ENCODE results near the gene SARS1. TPM values are rescaled to one million over a fixed set of nuclear protein-coding genes. Genes with fewer than 3 reads are reported as not detected.

The SARS1 gene
- total and polyA plus RNA-seq, 4 donors: 118 to 212 (median 147) TPM

GRCh38 chr1:109262231-109263055, 48.7 kb downstream of the SARS1 start:
- no peaks in the 10 kb centered on the region for H3K27me3 ChIP-seq (ENCODE audit: control insufficient read depth in 3 of 3, insufficient read depth in 3 of 3, low read length in 2 of 3)
- H3K9me3 ChIP-seq (ENCODE audit: control insufficient read depth in 4 of 4, insufficient read depth in 3 of 4, low read length in 3 of 4): no peaks in the 10 kb centered on the region
- peaks cover 0 to 6% (median 2%) of the 10 kb centered on the region in 4 donors for H3K36me3 ChIP-seq (ENCODE audit: control insufficient read depth in 4 of 4, insufficient read depth in 4 of 4, low read length in 4 of 4)
- H3K27ac ChIP-seq (ENCODE audit: low read depth in 1 of 2, low read length in 1 of 2): no peak overlapping the region
- WGBS, 2 donors: 89 to 94% methylated on average over 22 of the region's 22 CpGs
- no peak for TF ChIP-seq CTCF (IDR thresholded peaks at IDR 0.05; ENCODE audit: control extremely low read depth, extremely low read depth)
- DNase-seq: no peak
- H3K4me1 ChIP-seq (ENCODE audit: control insufficient read depth in 5 of 5, insufficient read depth in 5 of 5, low read length in 5 of 5): peaks cover 0 to 2% (median 0%) of the 10 kb centered on the region in 5 donors
- H3K9ac ChIP-seq (ENCODE audit: insufficient read depth in 1 of 2, low read length in 2 of 2): no peak overlapping the region
- H3K4me3 ChIP-seq: no peak overlapping the region
- ATAC-seq (ENCODE audit: insufficient read depth, low FRiP score): no peak

- H3K27me3 ChIP-seq (ENCODE audit: control insufficient read depth in 3 of 3, insufficient read depth in 3 of 3, low read length in 2 of 3): no peaks in the 10 kb centered on the region
- H3K27ac ChIP-seq (ENCODE audit: low read depth in 1 of 2, low read length in 1 of 2): no peak overlapping the region
- TF ChIP-seq CTCF (IDR thresholded peaks at IDR 0.05; ENCODE audit: control extremely low read depth, extremely low read depth): no peak
- no peaks in the 10 kb centered on the region for H3K9me3 ChIP-seq (ENCODE audit: control insufficient read depth in 4 of 4, insufficient read depth in 3 of 4, low read length in 3 of 4)
- H3K4me1 ChIP-seq (ENCODE audit: control insufficient read depth in 5 of 5, insufficient read depth in 5 of 5, low read length in 5 of 5): peaks cover 0 to 2% (median 0%) of the 10 kb centered on the region in 5 donors
- no peak overlapping the region for H3K9ac ChIP-seq (ENCODE audit: insufficient read depth in 1 of 2, low read length in 2 of 2)
- H3K4me3 ChIP-seq: no peak overlapping the region
- H3K36me3 ChIP-seq (ENCODE audit: control insufficient read depth in 4 of 4, insufficient read depth in 4 of 4, low read length in 4 of 4): peaks cover 0 to 6% (median 2%) of the 10 kb centered on the region in 4 donors
- DNase-seq (no peak), ATAC-seq (ENCODE audit: insufficient read depth, low FRiP score) (no peak)
- WGBS, 2 donors: 71% methylated on average over 12 of the region's 12 CpGs
These were observed 49.5 kb downstream of the SARS1 start for GRCh38 chr1:109263234-109263596.

GRCh38 chr1:109263597-109264378, 50.1 kb downstream of the SARS1 start:
- H3K27ac ChIP-seq (ENCODE audit: low read depth in 1 of 2, low read length in 1 of 2): no peak overlapping the region
- peaks cover 0 to 6% (median 2%) of the 10 kb centered on the region in 4 donors for H3K36me3 ChIP-seq (ENCODE audit: control insufficient read depth in 4 of 4, insufficient read depth in 4 of 4, low read length in 4 of 4)
- DNase-seq: peak; percentile 76 to 86 (median 84)
- peak; percentile 96 for ATAC-seq (ENCODE audit: insufficient read depth, low FRiP score)
- peaks cover 0 to 2% (median 0%) of the 10 kb centered on the region in 5 donors for H3K4me1 ChIP-seq (ENCODE audit: control insufficient read depth in 5 of 5, insufficient read depth in 5 of 5, low read length in 5 of 5)
- peak; percentile 98 for TF ChIP-seq CTCF (IDR thresholded peaks at IDR 0.05; ENCODE audit: control extremely low read depth, extremely low read depth)
- H3K9me3 ChIP-seq (ENCODE audit: control insufficient read depth in 4 of 4, insufficient read depth in 3 of 4, low read length in 3 of 4): no peaks in the 10 kb centered on the region
- H3K4me3 ChIP-seq: no peak overlapping the region
- 49% methylated on average over 27 to 29 of the region's 29 CpGs for WGBS, 2 donors
- H3K27me3 ChIP-seq (ENCODE audit: control insufficient read depth in 3 of 3, insufficient read depth in 3 of 3, low read length in 2 of 3): no peaks in the 10 kb centered on the region
- H3K9ac ChIP-seq (ENCODE audit: insufficient read depth in 1 of 2, low read length in 2 of 2): no peak overlapping the region
